Measurements from ENCODE around the gene WNT3A. TPM values are rescaled to one million over a fixed set of nuclear protein-coding genes. Genes with fewer than 3 reads are reported as not detected.

WNT3A gene
- total RNA-seq, 4 donors from 2014 or later, result not detected

DNA sequence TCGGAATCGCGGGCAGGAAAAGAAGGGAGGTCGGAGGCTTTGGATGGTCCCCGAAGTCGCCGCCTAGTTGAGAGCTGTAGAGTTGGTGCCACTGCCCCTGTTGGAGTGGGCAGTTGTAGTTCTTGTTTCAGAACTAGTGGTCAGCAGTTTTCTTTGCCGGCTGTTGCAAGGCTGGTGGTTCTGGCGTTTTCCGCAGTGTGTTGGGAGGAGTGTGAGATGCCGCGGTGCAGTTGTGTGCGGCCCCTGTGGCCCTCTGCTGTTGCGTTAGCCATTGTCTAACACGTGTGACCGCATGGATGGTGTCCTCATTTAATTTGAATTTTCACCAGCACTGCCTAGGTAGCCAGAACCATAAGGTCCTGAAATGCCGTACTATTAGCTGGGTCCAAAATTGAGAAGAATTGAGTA, 77.1 kb downstream of the WNT3A start:
- no peaks in the 10 kb centered on the region for H3K27me3 ChIP-seq
- H3K4me3 ChIP-seq, result peak overlapping the region; percentile 83 to 99 (median 95)
- H3K9me3 ChIP-seq, result no peaks in the 10 kb centered on the region
- TF ChIP-seq POLR2A (IDR thresholded peaks at IDR 0.05) (no peak), POLR2AphosphoS5 (IDR thresholded peaks at IDR 0.05) (no peak), EP300 (IDR thresholded peaks at IDR 0.05; ENCODE audit: low read depth) (no peak)
- TF ChIP-seq, protein P1, sequence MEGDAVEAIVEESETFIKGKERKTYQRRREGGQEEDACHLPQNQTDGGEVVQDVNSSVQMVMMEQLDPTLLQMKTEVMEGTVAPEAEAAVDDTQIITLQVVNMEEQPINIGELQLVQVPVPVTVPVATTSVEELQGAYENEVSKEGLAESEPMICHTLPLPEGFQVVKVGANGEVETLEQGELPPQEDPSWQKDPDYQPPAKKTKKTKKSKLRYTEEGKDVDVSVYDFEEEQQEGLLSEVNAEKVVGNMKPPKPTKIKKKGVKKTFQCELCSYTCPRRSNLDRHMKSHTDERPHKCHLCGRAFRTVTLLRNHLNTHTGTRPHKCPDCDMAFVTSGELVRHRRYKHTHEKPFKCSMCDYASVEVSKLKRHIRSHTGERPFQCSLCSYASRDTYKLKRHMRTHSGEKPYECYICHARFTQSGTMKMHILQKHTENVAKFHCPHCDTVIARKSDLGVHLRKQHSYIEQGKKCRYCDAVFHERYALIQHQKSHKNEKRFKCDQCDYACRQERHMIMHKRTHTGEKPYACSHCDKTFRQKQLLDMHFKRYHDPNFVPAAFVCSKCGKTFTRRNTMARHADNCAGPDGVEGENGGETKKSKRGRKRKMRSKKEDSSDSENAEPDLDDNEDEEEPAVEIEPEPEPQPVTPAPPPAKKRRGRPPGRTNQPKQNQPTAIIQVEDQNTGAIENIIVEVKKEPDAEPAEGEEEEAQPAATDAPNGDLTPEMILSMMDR (IDR thresholded peaks at IDR 0.05), result no peak
- peak overlapping the region; percentile 93 to 99 (median 99) for H3K27ac ChIP-seq
- DNase-seq, result no peak
- in situ Hi-C loops (cut with MboI; ENCODE audit: low pct_ligation_motif_present in 1 of 4, low pct_unique_long_range_greater_than_20kb in 1 of 4, low sequenced_read_pairs in 3 of 4), result no loop called here
- peaks cover 58 to 64% (median 61%) of the 10 kb centered on the region in 4 donors for H3K4me1 ChIP-seq
- intact Hi-C loops (cut with DNase I; ENCODE audit: low total_unique reads), result loop anchor here (1.0 to 2.0 kb wide), 2 partner anchors 17 to 57 kb away; partner anchors contain the start of gene GUK1
- H3K36me3 ChIP-seq, result no peaks in the 10 kb centered on the region
- 1% methylated on average over 17 of the region's 17 CpGs; no CpG with 5 or more reads in 1 of the 2 donors for WGBS, 2 donors (ENCODE audit: low coverage in 1 of 2)

DNA sequence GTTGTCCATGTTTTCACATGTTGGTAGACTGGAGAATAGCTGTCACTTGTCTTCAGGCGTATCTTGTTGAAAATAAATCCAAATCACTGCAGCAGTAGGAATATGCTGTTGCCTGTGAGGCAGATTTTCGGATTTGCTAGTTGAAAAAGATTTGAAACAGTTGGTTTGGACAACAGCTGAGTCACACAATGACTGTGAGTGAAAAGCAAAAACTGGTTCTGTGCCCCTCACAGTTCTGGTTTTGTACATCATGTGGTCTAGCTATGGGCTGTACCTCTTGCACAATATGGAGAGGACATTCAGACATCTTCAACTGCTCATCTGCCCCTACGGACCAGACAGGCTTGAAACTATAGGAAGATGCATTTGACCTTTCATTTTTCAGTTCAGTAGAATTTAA, 77.5 kb downstream of the WNT3A start:
- Histone ChIP-seq H3K9me3 (no peaks in the 10 kb centered on the region), H3K4me3 (peak overlapping the region; percentile 83 to 99 (median 95)), H3K27ac (peak overlapping the region; percentile 93 to 99 (median 99)), H3K27me3 (no peaks in the 10 kb centered on the region), H3K4me1 (peaks cover 63 to 69% (median 65%) of the 10 kb centered on the region in 4 donors), H3K36me3 (no peaks in the 10 kb centered on the region)
- in situ Hi-C loops (cut with MboI; ENCODE audit: low pct_ligation_motif_present in 1 of 4, low pct_unique_long_range_greater_than_20kb in 1 of 4, low sequenced_read_pairs in 3 of 4) (no loop called here), intact Hi-C loops (cut with DNase I; ENCODE audit: low total_unique reads) (loop anchor here (1.0 kb wide), 1 partner anchor 17 kb away; no protein-coding TSS in a partner anchor)
- TF ChIP-seq POLR2AphosphoS5 (IDR thresholded peaks at IDR 0.05), result peak; percentile 9 to 27 (median 18)
- TF ChIP-seq, protein P1 (IDR thresholded peaks at IDR 0.05), result no peak
- 16 to 17% methylated on average over 3 of the region's 3 CpGs for WGBS, 2 donors (ENCODE audit: low coverage in 1 of 2)
- DNase-seq, result no peak

DNA sequence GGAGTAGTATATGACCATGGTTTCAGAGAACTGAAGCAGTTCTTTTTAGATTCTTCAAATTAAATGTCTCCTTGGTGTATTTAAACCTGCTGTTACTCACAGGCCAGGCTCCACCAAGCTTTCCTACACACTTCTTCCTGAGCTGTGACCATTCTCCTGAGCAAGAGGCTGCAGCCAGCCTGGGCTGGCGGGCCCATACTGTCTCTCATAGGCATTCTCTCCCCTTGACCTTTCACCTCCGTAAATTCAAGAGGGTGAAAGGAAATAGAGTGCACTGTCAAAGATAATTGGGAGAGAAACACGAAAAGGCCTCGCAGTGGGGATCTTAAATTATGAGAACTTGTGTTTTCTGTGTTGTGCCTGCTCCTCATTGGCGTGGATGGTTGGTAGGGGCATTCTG, 78.0 kb downstream of the WNT3A start:
- TF ChIP-seq POLR2AphosphoS5 (IDR thresholded peaks at IDR 0.05), result no peak
- TF ChIP-seq, protein P1 (IDR thresholded peaks at IDR 0.05), result no peak
- TF ChIP-seq POLR2A (IDR thresholded peaks at IDR 0.05), result no peak
- no peak for TF ChIP-seq EP300 (IDR thresholded peaks at IDR 0.05; ENCODE audit: low read depth)
- in situ Hi-C loops (cut with MboI; ENCODE audit: low pct_ligation_motif_present in 1 of 4, low pct_unique_long_range_greater_than_20kb in 1 of 4, low sequenced_read_pairs in 3 of 4) (no loop called here), intact Hi-C loops (cut with DNase I; ENCODE audit: low total_unique reads) (loop anchor here (1.0 kb wide), 1 partner anchor 17 kb away; no protein-coding TSS in a partner anchor)
- H3K27me3 ChIP-seq, result no peaks in the 10 kb centered on the region
- no peak for DNase-seq
- H3K27ac ChIP-seq, result peak overlapping the region; percentile 93 to 99 (median 99)
- H3K36me3 ChIP-seq, result no peaks in the 10 kb centered on the region
- WGBS, 2 donors (ENCODE audit: low coverage in 1 of 2), result 17 to 38% methylated on average over 4 to 5 of the region's 5 CpGs
- peaks cover 67 to 74% (median 70%) of the 10 kb centered on the region in 4 donors for H3K4me1 ChIP-seq
- no peaks in the 10 kb centered on the region for H3K9me3 ChIP-seq
- peak overlapping the region in 3 of 4 donors; percentile 83 to 99 (median 91) for H3K4me3 ChIP-seq

DNA sequence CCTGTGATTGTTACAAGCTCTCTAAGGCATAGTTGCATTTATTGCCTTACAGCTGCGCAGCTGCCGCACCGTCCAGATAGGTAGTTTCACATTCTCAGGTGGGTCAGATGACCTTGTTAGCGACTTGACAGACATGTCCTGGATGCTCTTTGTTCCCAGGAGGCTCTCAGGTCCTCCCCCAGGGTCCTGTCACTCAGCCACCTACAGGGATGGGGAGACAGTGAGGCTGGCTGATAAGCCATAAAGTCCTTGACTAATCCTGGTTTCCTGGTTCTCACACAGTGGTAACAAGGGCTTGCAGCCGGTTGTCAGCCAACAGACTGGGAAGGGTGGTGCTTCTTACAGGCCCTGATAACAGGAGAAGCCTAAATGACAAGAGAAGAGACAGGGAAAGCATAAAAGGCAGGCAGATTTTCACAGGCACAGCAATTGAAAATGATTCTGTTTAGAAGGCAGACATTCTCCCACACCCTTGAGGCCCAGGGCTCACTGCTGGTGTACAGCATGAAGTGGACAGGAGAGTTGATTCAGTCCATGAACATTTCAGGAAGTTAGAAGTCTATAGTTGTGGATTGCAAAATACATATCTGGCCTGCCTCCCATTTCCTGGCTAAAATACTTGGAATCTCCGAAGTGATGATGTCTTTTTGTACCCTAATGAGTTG, 78.6 kb downstream of the WNT3A start:
- Histone ChIP-seq H3K4me1 (peaks cover 74 to 80% (median 76%) of the 10 kb centered on the region in 4 donors), H3K27ac (peak overlapping the region; percentile 93 to 99 (median 99)), H3K9me3 (no peaks in the 10 kb centered on the region), H3K27me3 (no peaks in the 10 kb centered on the region), H3K4me3 (peak overlapping the region in 3 of 4 donors; percentile 83 to 99 (median 91)), H3K36me3 (no peaks in the 10 kb centered on the region)
- in situ Hi-C loops (cut with MboI; ENCODE audit: low pct_ligation_motif_present in 1 of 4, low pct_unique_long_range_greater_than_20kb in 1 of 4, low sequenced_read_pairs in 3 of 4) (no loop called here), intact Hi-C loops (cut with DNase I; ENCODE audit: low total_unique reads) (no loop called here)
- TF ChIP-seq POLR2AphosphoS5 (IDR thresholded peaks at IDR 0.05), result peak in 1 of 3 donors; percentile 5
- TF ChIP-seq, protein P1 (IDR thresholded peaks at IDR 0.05), result no peak
- WGBS, 2 donors (ENCODE audit: low coverage in 1 of 2), result 17% methylated on average over 6 of the region's 6 CpGs; no CpG with 5 or more reads in 1 of the 2 donors
- DNase-seq, result peak; percentile 50

All from transverse colon (tissue), 4 donors.